ENCODE results near the gene LRP1B.

The LRP1B gene

GRCh38 chr2:141767051-141767450 is 363.8 kb downstream of the LRP1B start:
- no peak for DNase-seq (ENCODE audit: low read depth in 2 of 2)

- no peak for DNase-seq (ENCODE audit: low read depth in 2 of 2)
Observed at GRCh38 chr2:141766225-141766624, 364.6 kb downstream of the LRP1B start.

GRCh38 chr2:141748616-141749015 is 382.2 kb downstream of the LRP1B start:
- no peak for DNase-seq (ENCODE audit: low read depth in 2 of 2)

- DNase-seq (ENCODE audit: low read depth in 2 of 2), result no peak
Observed at GRCh38 chr2:141741652-141742051, 389.2 kb downstream of the LRP1B start.

GRCh38 chr2:141737492-141738255 is 393.1 kb downstream of the LRP1B start:
- DNase-seq (ENCODE audit: low read depth in 2 of 2), result no peak

GRCh38 chr2:141736466-141736865 is 394.4 kb downstream of the LRP1B start:
- DNase-seq (ENCODE audit: low read depth in 2 of 2), result no peak

- DNase-seq (ENCODE audit: low read depth in 2 of 2), result no peak
Observed at GRCh38 chr2:141728886-141729285, 401.9 kb downstream of the LRP1B start.

GRCh38 chr2:141728142-141728541 is 402.7 kb downstream of the LRP1B start:
- no peak for DNase-seq (ENCODE audit: low read depth in 2 of 2)

GRCh38 chr2:141724426-141724825 is 406.4 kb downstream of the LRP1B start:
- no peak for DNase-seq (ENCODE audit: low read depth in 2 of 2)

- no peak for DNase-seq (ENCODE audit: low read depth in 2 of 2)
Observed at GRCh38 chr2:141723814-141724213, 407.0 kb downstream of the LRP1B start.

GRCh38 chr2:141720476-141720875 is 410.3 kb downstream of the LRP1B start:
- DNase-seq (ENCODE audit: low read depth in 2 of 2), result no peak

- no peak for DNase-seq (ENCODE audit: low read depth in 2 of 2)
Observed at GRCh38 chr2:141714496-141714895, 416.3 kb downstream of the LRP1B start.

- DNase-seq (ENCODE audit: low read depth in 2 of 2), result no peak
Observed at GRCh38 chr2:141711627-141712026, 419.2 kb downstream of the LRP1B start.

GRCh38 chr2:141710589-141711239 is 420.1 kb downstream of the LRP1B start:
- DNase-seq (ENCODE audit: low read depth in 2 of 2), result no peak

GRCh38 chr2:141709756-141710155 is 421.1 kb downstream of the LRP1B start:
- DNase-seq (ENCODE audit: low read depth in 2 of 2), result no peak

- DNase-seq (ENCODE audit: low read depth in 2 of 2), result no peak
Observed at GRCh38 chr2:141707486-141707885, 423.3 kb downstream of the LRP1B start.

- no peak for DNase-seq (ENCODE audit: low read depth in 2 of 2)
Observed at GRCh38 chr2:141704541-141704940, 426.3 kb downstream of the LRP1B start.

GRCh38 chr2:141703501-141703900 is 427.3 kb downstream of the LRP1B start:
- no peak for DNase-seq (ENCODE audit: low read depth in 2 of 2)

GRCh38 chr2:141701618-141702017 is 429.2 kb downstream of the LRP1B start:
- no peak for DNase-seq (ENCODE audit: low read depth in 2 of 2)

GRCh38 chr2:141699573-141699972 is 431.2 kb downstream of the LRP1B start:
- no peak for DNase-seq (ENCODE audit: low read depth in 2 of 2)

- DNase-seq (ENCODE audit: low read depth in 2 of 2), result no peak
Observed at GRCh38 chr2:141698500-141698899, 432.3 kb downstream of the LRP1B start.

GRCh38 chr2:141697035-141697434 is 433.8 kb downstream of the LRP1B start:
- DNase-seq (ENCODE audit: low read depth in 2 of 2), result no peak

GRCh38 chr2:141694180-141694579 is 436.6 kb downstream of the LRP1B start:
- DNase-seq (ENCODE audit: low read depth in 2 of 2), result no peak
